Erythroblast (primary cell): ENCODE results near the gene NXN.

Experiments used
- GATA1 ChIP-seq: IDR thresholded peaks from 2 replicates; pipeline ENCODE4 v1.6.1; 2011; ENCODE audit warnings: low read depth, mild to moderate bottlenecking, control low read depth, low read length, moderate library complexity
- POLR2A ChIP-seq: IDR thresholded peaks from 2 replicates; pipeline ENCODE4 v1.6.1; 2011; ENCODE audit warnings: mild to moderate bottlenecking, low read length

- TF ChIP-seq POLR2A = no peak
- no peak for TF ChIP-seq GATA1
Measured at GRCh38 chr17:794876-795275, 184.7 kb downstream of the NXN start.
